HG03135 (cell line): Measurements from ENCODE around the gene CELA2B.
"Not testable (repeated sequence)": the region's sequence is repeated elsewhere in the genome, so short reads cannot be mapped to it uniquely, and the experiment has no call there.

ENCODE experiments used
- ATAC-seq: cut with Tn5 transposase; IDR thresholded peaks from one replicate; pipeline ENCODE4 v1.9.1; 2021; ENCODE audit warnings: mild to moderate bottlenecking, moderate library complexity; ENCODE audit not compliant: unreplicated experiment

The CELA2B gene

DNA sequence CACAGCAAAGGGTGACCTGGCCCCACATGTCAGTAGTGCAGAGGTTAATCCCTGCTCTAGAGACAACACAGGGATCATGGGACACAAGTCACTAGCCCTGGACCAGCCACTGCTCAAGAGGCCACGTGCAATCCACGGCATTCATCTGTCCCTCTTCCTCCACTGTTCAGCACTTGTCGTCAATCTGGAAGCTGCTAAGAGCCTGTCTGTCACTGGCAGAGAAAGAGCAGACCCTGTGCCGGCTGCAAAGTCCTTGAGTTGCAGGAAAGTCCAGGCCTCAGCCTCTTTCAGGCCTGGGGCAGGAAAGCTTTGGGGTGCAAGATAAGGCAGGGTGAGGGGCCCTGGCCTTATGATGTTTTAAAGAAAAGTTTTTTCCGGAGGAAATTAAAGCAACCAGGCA is 16.7 kb downstream of the CELA2B start:
- no peak for ATAC-seq

DNA sequence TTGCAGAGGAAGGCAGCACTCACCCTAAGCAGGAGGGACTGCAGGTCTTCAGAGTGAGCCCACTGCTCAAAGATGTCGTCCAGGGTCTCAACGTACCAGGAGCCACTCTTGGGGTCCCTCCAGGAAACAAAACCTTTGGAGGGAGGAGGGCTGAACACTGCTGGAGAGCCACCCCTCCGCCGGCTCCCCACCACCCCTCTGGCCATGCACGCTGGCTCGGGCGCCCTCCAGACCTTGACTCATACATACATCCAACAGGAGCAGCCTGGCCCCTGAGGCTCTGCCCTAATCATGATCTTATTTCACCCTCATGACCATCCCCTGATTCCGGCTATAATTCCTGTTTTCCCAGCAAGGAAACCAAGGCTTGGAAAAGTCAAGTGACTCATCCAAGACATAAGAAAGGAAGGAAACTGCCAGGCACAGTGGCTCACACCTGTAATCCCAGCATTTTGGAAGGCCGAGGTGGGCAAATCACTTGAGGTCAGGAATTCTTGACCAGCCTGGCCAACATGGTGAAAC is 18.0 kb downstream of the CELA2B start:
- no peak for ATAC-seq

DNA sequence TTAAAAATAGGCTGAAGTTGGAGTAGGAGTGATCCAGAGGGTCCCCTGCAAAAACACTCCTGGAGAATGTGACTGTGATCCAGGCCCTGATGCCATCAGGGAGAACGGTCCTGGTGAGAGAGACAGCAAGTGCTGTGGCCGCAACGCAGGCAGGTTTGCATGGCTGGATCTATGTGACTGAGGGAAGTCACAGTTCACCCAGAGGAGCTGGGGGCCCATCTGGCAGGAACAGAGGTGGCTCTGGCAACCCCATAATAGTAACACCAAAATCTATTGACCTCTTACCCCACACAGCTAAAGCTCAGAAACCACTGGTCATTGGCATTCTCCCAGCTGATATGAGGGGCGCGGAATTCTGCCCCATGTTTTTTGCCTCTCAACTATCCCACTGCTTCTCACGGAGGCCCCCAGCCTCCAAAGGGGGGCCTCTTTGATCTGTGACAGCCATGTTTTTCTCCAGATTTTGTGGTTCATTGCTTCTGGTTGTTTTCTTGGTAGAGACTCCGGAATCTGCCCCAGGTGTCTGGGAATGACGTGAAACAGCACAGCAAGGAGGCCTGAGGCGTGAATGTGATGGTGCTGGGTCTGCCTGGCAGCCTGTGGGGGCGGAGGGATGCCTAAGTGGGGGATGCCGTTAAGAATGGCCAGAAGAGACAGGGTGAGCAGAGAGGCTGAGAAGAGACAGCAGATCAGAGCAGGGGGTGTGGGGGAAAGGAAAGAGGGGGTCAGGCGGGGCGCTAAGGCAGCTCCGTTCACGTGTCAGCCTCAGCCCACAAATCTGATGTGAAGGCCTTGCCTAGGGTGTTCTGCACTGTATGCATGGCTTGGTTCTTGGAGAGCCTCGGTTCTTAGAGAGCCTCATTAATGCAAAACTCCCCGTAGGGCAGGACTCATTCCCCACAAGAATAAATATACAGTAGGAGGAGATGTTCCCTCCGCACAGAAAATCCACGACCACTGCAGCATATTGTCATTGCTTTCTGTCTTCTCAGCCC is 24.6 kb downstream of the CELA2B start:
- ATAC-seq: no peak

DNA sequence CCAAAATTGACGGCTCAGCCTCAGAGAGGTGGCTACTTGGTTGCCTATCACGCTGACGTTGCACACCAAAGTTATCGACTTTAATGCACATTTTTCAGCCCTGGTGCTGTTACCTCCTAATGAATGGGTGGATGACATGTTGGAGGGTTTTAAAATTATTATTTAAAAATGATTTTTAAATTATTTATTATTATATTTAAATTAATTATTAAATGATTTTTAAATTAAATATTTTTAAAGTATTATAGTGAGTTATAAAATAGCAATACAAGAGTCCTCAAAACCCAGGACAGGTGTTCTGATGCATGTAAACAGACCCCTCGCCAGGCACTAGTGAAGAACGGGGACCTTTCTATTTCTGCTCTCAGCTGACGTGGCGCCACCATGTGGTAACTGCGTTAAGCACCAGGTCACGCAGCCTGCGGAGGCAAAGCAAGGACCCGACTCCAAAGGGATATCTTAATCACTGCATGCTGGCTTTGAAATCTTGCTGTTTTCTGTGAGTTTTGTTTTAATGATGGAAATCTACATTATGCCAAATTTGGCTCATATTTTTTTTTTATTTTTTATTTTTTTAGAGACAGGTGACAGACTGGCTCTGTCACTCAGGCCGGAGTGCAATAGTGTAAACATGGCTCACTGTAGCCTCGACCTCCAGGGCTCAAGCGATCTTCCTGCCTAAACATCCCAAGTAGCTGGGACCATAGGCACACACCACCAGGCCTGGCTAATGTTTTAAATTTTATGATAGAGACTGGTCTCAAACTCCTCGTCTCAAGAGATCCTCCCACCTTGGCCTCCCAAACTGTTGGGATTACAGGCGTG is 25.5 kb downstream of the CELA2B start:
- ATAC-seq: no peak

DNA sequence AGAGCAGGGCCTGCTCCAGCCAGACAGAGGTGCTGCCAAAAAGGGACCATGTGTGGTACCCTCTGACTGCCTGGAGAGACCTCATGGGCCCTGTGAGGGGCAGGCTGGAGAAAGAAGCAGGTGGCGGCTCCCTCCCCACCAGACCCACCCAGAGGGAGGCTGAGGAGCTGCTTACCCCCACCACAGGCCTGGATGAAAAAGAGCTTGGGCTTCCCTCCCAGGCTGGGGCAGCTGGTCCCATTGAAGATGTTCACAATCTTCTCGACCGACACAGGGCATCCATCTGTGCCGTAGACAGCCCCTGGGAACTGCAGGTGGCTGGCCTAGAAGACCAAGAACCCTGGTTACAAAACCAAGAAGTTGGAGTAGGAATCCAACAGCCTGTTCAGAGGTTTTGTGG is 28.5 kb downstream of the CELA2B start:
- ATAC-seq: no peak

DNA sequence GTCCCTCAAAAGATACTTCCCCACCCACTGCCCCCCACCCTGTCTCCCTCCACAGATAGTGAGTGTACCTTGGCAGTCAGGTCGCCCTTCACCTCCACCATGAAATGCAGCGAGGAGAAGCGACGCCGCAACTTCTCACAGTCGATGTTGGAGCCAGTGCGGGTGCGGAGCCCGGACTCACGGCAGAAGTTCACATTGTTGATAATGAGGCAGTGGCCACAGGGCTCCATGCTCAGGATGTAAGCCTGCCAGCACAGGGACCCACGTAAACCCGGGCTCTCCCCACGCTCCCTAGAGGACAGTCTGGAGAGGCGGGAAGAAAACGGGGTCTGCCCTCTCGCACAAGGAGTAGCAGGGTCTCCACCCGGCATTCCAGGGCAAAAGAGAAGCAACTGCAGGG is 30.9 kb downstream of the CELA2B start:
- no peak for ATAC-seq

DNA sequence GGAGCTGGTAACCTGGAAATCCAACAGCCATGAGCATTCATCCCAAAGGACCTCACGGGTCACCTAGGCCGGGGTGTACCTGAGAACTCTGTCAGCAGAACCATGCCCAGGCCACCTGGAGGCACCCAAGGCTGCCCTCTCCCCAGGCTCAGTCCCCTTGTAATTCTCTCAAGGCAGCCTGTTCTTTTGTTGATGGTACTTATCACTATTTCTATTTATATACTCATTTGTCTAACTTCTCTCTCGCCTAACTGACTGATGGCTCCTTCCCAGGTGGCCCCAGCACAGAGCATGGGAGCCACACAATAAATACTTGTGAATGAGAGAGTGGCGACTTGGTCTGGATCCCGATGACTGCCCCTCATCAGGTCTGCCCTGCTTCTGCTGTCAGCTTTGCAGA is 31.4 kb downstream of the CELA2B start:
- no peak for ATAC-seq

DNA sequence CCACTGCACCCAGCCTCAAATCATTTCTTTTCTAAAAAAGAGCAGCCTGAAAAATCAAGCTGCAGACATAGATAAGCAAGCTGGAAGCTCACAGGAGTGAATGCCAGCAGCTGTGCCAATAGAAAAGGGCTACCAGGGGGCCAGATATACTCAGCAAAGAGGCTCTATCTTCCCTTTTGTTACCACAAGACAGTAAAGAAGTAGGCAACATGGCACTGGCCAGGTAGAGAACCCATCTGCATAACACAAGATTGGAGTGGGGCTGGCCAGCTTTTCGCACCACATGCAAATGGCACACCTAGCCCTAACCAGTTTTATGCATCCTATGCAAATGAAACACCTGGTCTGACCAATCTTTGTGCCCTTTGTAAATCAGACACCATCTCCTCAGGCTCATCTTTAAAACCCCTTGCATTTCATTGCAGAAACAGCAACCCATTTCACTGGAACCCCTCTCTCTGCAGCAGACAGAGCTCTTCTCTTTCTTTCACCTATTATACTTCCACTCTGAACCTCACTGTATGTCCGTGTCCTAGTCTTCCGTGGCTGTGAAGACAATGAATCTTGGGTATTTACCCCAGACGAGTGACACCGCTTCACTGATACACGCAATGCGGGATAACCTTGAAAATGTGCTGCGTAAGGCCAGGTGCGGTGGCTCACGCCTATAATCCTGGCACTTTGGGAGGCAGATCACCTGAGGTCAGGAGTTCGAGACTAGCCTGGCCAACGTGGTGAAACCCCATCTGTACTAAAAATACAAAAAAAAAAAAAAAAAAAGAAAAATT is 33.0 kb downstream of the CELA2B start:
- ATAC-seq: no peak

DNA sequence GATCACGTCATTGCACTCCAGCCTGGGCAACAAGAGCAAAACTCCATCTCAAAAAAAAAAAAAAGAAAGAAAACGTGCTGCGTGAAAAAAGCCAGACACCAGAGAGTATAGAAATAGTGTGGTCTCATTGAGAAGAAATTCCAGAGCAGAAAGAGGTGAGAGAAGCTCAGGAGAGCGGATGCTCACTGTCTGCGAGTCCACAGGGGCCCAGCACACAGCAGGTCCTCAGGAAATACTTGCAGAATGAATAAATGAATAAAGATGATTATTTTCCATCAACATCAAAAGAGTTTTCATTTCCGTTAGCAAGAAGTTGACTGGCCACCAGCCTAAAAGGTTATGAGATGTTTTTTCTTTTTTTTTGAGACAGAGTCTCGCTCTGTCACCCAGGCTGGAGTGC is 33.7 kb downstream of the CELA2B start:
- ATAC-seq: no peak

DNA sequence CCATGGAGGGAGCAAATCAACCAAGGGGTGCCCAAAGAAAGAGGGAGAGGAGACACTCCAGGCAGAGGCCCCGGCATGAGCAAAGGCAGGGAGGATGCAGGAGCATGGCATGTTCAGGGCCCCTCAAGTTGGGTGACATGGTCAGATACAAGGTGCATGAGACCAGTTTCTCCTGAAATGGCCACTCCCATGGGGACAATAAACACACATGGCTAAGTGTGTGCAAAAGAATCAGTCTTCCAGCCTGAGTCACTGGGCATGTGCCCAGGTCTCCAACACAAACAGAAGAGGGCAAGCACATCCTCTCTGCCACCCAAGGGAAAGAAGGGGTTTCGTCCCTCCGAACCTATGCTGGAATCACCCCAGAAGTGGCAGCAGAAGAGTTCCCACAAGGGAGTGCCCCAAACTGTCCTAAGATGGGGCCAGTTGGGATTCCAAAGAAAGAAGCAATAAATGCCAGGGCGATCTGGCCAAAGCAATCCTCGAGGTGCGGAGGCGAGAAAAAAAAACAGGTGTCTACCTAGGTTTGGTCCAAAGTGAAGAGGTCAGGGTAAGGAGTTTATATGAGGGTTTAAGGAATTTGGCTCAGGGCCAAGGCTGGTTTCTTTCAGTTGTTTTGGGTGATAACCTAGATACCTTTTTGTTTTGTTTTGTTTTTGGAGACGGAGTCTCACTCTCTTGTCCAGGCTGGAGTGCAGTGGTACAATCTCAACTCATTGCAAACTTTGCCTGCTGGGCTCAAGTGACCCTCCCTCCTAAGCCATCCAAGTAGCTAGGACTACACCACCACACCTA is 34.9 kb downstream of the CELA2B start:
- ATAC-seq: no peak

DNA sequence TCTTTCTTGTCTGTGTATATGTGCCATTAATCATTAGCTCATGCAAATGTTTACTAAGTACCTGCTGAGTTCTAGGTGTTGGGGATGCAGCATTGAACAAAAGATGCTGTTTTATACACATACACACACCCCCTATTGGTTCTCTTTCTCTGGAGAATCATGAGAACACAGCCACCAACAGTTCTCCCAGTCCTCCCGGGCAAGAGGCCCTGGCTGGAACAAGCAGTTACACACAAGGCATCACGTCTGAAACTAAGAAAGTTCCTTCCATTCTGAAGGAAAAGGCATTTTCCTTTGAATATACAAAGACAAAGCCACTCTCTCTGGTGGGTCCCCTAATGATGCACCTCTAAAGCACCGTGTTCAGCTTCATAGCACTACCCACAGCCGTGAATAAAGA is 37.3 kb downstream of the CELA2B start:
- no peak for ATAC-seq

DNA sequence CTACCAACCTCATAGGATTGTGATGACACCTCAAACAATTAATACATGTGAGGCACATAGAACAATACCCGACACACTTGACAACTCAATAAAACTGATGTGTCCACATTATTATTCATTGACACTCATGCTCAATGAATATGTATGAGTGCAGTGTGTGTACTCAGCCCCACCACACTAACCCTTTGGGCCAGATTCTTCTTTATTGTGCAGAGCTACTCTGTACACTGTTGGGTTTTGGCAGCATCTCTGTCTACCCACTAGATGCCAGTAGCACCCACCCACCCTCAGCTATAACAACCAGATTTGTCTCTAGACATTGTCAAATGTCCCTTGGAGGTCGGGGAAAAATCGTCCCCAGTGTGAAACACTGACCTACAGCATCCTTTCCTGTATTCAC is 38.0 kb downstream of the CELA2B start:
- ATAC-seq: no peak

DNA sequence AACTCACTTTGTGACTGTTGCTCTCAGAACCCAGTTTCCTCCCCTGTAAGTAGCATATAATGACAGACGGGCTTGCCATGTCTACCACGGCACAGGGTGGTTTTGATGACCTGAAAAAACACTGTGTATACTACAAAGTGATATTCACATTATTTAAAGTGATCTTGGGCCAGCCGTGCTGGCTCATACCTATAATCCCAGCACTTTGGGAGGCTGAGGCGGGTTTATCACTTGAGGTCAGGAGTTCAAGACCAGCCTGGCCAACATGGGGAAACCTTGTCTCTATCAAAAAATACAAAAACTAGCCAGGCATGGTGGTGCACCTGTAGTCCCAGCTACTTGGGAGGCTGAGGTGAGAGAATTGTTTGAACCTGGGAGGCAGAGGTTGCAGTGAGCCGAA is 38.7 kb downstream of the CELA2B start:
- not testable (repeated sequence) for ATAC-seq

DNA sequence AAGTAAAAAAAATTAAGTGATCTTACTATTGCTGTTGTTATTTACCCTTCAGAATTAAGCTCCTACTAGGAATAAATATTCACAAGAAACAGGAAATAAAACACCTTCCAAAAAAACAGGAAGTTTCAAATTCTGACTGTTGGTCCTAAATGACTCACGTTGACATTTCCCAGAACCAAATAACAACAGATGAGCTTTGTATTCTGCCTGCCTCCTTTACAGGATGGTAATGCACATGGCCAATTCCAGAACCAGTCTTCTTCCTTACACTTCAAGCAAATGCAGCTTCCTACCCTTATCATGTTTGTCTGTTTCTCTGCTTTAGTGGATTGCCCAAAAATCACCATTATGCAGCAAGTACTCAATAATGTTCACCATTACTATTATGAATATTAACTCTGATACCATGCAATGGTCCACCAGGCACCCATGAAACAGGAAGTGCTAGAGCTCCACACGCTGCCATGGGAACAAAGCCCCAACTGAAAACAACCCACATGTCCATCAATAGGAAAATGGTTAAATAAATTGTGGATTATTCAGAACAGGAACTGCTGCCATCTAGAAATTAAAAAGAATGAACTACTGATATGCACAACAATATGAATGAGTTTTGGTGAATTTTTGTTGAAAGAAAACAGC is 39.2 kb downstream of the CELA2B start:
- no peak for ATAC-seq

DNA sequence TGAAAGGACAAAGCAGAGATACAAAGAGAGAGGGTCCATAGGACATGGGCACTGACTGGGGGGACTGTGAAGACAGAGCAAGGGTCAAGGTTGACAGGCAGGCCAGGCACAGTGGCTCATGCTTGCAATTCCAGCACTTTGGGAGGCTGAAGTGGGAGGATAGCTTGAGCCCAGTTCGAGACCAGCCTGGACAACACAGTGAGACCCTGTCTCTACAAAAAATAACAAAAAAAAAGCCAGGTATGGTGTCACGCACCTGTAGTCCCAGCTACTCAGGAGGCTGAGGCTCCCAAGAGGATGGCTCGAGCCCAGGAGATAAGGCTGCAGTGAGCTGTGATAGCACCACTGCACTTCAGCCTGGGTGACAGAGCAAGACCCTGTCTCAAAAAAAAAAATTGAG is 43.7 kb downstream of the CELA2B start:
- no peak for ATAC-seq

DNA sequence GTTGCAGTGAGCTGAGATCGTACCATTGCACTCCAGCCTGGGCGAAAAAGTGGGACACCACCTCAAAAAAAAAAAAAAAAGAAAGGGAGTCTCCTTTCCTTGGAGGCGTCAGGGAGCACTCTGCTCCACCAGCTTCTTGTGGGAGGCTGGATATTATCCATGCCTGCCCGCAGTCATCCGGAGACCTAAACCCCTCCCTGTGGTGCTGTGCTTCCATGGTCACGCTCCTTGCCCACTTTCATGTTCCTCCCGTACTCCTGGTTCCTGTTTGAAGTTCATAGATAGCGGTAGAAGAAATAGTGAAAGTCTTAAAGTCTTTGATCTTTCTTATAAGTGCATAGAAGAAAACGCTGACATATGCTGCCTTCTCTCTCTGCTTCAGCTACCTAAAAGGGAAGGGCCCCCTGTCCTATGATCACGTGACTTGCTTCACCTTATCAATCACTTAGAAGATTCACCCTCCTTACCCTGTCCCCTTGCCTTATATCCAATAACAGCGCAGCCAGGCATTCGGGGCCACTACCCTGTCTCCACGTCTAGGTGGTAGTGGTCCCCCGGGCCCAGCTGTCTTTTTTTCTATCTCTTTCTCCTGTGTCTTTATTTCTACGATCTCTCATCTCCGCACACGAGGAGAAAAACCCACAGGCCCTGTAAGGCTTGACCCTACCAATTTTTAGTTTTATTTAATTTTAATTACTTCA is 45.5 kb downstream of the CELA2B start:
- not testable (repeated sequence) for ATAC-seq

DNA sequence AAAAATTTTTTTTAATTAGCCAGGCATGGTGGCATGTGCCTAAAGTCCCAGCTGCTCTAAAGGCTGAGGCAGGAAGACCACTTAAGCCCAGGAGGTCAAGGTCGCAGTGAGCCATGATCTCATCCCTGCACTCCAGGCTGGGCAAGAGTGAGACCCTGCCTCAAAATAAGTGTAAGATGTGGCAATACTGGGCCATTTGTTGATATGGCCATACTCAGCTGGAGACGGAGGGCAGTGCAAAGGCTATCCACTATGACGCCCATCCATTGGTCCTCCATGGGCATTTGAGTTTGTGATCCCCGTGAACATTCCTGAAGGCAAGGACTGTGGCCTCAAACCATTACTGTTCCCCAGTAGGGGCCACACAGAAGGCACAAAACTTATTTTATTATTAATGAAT is 46.6 kb downstream of the CELA2B start:
- ATAC-seq: no peak

DNA sequence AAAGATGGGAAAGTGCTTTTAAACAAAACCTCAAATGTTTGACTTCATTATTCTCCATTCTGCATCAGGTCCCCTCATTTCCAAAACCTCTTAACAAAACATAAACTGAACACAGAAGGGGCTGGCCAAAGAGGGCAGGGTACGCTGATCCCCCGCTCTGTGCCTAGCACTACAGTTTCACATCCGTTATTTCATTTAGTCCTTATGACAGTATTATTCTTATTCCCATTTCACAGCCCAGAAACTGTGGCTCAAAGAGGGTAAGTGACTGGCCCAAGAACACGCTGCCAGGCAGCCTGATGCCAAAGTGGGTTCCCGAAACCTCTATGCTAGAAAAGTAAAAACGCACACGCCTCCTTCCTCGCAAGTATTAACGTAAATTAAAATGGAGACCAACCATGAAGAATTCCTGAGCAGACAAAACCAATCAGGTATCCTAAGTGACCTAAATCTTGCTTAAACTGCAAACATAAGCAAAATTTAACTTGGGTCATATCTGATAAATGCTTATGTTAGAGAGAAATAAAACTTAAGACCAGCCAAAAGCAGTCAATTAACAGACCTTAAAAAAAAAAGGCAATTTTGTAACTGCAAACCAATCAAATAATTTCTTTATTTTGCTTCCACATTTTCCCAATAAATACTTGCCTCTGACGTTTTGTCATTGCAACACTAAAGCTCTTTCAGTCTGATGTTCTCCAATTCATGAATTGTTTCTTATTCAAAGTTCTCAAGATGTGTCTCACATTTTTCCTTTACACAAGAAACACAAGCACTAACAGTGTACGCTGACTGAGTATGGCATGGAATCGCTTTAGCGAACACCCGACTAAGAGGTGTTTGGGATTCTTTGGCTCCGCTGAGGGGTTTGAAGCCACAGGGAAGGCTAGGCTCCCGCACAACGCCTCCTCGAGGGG is 47.5 kb downstream of the CELA2B start:
- no peak for ATAC-seq
